Activated gamma-delta T cell treated with anti-CD3 and anti-CD28 coated beads, Interleukin-2, amount 50 U/mL, for 16 hours (primary cell): ENCODE results near the gene BCOR.

Source experiments
- DNase-seq: peaks from one replicate; pipeline ENCODE4 v3.0.0-alpha.2; 2020; ENCODE audit warnings: low read depth

The BCOR gene

DNA sequence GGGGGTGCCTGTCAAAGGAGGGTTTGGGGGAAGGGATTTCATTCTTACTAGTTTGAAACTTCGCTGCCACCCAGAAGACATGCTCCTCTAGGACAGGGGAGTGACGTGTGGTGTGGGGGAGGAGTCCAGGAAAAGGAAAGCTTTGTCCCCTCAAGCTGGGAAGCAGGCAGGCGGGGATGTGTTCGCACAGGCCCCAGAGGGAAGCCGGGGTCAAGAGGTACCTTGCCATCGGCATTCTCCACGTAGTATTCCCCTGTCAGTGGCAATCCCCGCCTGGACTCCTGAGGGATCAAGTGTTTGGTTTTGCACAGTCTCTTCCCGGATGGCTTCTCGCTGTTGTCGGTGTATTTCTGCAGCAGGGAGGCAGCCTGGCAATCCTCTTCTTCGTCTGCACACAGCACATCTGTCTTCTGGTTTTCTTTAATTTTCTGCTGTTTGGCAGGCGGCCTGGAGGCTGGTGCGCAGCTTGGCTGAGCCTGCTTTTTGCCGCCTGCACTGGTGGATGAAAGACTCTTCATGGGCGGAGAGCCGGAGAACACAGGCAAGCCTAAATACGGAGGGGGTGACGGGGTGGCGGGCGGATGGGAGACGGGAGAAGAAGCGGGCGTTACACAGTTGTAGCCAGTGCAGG, 35.1 kb downstream of the BCOR start:
- no peak for DNase-seq

DNA sequence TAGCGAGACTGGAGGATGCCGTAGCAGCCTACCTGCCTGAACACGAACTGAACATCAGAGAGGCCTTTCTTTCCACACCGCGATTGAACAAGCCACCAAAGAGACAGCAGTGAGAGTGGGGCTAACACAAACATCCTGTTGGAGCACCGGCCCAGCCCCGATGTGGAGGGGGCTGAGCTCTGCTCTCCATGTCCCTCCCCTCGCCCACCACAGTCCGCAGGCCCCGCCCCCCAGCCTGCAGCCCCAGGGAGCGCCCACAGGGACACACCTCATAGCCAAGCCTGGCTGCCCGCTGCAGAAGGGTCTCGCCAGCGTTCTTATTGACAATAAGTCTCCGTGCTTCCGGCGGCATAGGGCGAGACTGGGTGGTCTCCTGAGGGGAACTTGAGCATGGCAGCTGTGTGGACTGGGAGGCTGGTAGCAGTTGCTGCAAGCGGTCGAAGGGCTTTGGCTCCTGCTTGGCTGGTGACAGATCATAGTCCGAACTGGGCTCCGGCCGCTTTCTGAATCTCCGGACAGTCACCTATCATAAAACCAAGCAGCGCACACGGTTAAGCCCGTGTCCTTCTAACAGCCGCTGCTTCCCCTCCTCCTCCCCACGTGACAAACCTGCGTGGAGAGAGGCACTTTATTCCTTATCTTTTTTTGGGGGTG, 35.8 kb downstream of the BCOR start:
- no peak for DNase-seq

DNA sequence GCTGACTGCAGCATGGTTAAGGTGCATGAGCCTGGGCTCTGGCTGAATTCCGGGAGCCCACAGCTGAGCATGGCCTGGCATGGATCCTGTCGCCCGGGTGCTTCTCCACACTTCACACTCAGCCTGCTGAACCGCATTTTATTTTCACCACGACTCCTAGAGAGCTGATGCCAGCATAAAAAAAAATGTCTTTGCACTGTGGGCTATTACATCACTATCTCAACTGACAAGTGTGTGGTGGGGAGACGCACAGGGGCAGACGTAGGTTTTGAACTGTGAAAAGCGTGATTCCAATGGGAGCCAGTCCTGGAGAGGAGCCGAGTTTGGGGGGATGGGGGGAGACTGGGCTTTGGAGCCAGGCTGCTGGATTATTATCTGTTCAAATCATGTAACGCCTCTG, 36.8 kb downstream of the BCOR start:
- DNase-seq = no peak

DNA sequence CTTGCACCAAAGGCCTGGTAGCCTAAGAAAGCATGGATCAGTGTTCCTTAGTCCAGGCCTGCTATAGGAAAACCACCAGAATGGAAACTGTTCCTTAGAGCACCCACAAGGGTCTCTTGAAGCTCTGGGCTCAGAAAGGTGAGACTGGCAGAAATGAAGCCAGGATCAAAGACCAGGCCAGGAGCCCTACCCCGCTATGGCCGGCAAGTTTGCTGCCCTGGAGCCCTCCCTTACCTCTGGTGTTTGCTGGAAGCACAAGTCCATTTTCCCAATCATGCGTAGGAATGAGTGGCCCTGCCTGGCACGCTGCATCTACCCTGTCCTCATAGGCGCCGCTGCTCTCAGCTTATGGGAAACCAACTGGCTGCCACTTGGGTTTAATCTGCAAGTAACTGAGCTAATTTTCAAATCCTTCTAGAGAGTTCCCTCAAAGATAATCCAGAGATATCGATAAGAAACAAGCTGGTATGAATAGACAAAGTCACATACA, 37.4 kb downstream of the BCOR start:
- DNase-seq = no peak

DNA sequence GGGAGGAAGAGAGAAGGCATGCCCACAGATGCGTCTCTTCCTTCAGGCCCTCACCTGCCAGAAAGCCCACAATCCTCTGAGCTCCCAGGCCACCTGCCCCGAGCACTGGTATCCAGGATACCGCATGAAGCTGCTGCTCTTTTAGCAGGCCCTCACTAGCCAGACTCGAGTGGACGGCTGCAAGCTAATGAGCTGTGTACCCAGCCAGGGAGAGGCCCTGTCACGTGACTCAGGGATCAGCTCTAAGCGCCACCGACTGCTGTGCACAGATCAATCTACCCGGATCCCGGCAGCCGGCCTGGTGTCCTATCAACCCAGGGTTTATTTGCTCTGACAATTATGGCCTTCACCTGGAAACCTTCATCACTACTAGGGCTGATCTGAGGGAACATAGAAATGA, 39.0 kb downstream of the BCOR start:
- DNase-seq = no peak

DNA sequence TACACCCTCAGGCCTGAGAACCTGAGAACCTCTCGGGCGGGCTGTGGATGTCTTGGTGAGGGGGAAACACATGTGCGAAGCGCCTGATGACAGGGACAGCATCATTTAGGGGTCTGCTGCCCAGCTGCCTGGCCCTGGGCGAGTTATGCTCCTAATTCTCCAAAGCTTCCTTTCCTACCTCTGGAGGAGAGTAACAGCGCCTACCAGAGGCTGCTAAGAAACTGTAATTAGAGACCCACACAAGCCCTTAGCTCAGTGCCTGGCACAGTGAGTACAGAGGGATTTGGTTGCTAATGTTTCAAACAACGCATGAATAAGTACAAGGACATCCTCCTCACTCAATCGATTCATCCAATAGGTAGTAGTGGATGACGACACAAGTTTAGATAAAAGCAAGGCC, 40.4 kb downstream of the BCOR start:
- DNase-seq = no peak

DNA sequence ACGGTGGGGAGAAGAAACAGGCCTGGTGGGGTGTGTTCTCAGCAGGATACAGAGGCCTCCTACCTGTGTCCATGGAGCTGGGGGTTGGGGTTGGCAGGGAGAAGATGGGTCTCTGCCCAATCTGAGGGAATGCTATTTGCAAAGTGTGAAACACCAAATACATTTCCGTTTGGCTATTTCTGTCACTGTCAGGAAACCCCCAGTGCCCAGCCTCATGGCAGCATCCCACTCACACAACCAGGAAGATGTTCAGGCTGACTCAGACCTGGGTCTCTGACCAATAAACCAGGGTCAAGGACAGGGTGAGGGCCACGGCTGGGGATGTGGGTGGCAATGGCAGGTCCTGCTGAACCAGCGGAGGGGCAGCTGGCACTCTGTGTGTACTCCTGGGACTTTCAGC, 41.3 kb downstream of the BCOR start:
- no peak for DNase-seq

DNA sequence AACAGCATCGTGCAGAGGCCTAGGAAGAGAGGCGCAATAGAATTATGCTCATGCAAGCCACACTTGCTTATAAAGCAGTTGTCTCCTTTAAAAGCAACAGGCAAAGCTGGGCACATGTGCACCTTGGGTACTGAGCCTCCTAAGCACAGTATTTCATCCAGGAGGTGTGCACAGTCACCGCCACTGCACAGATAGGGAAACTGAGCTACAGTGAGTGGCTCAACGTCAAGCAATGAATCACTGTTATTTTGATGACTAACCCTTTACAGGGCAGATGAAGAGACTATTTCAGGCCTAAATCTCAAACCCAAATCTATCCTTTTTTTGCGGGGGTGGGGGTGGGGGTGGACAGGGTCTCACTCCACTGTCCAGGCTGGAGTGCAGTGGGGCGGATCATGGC, 42.3 kb downstream of the BCOR start:
- no peak for DNase-seq

DNA sequence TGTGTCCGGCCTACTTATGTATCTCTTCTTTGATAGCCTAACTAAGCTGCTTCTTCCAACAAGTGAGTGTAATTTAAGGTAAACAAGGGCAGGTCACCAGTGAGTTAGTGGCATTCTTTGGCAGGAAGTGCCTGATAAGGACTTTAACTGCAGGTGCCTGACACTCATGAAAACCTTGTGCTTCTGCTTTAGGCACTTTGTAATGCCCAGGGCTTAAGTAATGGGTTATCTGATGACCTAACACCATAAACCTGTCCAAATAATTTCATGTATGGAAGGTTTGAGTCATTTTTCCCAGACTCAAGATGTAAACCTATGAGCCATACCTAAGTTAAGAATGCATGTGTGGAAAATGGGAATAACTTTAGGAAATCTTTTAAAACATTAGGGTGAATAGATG, 43.0 kb downstream of the BCOR start:
- DNase-seq = no peak

DNA sequence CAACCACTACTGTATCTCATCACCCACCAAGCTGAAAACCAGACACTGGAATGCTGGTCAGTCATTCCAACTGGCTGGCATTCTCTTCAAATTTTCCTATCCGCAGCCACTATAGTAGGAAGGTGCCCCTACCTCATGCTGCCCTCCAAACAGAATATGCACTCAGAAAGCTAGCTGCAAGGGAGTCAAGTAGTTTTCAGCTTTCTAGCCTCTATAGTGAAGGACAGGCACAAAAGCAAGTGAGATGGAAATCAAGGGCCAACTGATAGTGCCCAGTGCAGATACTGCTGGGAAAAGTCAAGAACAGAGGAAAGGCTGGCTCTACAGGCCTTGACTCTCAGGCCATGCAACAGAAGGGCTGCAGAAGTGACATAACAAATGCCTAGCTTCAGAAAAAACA, 47.2 kb downstream of the BCOR start:
- no peak for DNase-seq

DNA sequence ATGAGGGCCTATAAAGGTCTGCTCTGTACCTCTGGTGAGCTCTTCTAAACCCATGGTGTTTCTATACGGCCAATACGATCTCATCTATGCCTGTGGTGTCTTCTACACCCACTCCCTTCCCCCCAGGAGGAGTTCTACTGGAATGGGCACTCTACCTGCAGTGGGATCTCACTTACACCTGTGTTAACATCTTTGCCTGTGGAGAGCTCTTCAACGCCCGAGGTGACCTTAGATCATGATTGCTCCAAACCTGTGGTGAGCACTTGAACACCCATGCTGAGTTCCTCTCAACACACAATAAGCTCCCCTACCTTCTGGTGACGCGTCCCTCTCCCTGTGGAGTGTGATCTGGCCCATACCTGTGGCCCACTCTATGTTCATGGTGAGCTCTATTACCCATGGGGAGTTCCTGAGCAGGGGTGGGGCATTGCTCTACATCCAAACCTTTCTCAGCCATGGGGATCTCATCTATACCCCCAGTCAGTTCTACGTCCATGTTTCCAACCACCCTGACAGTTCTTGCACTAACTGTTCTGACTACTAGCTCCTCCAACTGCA, 48.6 kb downstream of the BCOR start:
- DNase-seq = no peak

DNA sequence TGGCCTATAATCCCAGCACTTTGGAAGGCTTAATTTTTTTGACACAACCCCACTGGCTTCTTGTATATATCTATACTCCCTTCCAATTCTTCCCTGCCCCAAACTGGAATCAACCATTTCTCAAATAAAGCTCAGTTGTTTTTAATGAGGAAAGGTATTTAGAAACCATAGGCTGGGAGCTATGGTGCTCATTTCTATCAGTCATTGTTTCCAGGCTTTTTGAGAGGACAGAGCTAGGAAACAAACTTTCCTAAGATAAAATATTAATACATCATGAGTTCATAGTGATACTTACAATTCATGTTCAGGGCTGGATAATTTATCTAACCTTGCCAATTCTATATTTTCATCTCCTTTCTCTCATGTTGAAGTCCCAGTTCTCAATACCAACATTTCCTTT, 50.3 kb downstream of the BCOR start:
- DNase-seq = no peak

DNA sequence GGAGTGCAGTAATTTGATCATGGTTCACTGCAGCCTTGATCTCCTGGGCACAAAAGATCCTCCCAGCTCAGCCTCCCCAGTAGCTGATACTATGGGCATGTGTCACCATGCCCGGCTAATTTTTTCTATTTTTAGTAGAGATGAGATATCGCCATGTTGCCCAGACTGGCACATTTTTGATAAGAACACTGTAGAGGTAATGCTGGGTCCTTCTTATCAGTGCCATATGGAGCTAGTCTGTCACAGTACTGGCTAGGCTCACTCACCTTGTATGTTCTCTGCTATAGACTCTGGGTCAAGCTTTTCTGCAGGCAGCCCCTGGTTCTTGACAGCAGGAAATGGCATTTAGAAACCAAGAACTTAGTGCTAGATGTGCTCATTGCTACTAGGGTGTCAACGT, 53.9 kb downstream of the BCOR start:
- no peak for DNase-seq

DNA sequence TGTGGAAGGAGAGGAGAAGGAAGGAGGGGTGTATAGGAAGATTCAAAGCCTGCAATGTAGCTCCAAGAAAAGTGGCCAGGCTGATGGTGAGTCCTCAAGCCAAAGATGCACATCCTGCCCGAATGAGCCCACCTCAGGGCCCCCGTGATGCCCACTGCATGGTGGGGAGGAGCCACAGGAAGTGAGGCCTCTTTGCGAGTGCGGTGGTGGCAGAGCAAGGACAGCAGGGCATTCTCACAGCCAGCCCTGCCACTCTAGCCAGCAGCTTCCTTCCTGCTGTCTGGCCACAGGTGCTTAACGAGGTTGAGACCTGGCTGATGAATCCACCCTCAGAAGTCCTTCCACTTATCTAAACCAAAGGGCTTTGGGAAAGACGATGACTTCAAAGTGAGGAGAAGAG, 55.8 kb downstream of the BCOR start:
- no peak for DNase-seq

DNA sequence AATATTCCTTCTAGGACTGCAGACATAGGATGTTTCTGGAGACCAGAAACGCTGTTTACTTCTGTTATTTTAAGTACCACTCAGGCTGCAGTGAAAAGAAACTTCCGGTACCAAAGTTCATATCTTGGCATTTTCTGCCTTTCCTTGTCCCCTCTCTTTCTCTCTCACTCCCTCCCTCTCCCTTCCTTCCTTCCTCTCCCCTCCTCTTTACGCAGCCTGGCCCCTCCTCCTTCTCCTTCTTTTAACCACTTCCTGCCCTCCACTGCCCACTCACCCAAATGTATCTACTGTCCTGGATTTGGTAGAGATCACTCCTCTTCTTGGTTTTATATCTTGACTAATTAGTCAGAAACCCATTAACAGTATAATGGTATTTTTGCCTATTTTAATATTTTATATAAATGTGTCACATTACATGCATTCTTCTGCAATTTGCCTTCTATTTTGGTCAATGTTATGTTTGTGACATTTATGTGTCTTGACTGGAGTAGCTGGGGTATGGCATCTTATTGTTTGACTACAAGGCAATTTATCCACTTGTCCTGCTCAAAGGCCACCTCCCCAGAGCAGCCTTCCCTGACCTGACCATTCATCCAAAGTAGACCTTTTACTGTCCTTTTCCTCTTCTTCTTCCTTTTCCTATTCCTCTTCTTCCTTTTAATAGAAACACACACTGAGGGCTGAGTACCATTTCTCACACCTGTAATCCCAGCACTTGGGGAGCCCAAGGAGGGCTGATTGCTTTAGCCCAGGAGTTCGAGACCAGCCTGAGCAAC, 56.9 kb downstream of the BCOR start:
- no peak for DNase-seq

DNA sequence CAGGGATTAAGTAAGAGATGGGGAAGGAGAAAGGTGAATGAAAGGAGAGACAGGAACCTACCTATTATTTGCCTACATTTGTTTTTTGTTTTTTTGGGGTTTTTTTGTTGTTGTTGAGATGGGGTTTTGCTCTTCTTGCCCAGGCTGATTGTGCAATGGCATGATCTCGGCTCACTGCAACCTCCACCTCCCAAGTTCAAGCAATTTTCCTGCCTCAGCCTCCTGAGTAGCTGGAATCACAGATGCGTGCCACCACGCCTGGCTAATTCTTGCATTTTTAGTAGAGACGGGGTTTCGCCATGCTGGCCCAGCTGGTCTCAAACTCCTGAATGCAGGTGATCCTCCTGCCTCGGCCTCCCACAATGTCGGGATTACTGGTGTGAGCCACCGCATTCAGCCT, 57.9 kb downstream of the BCOR start:
- DNase-seq = no peak

DNA sequence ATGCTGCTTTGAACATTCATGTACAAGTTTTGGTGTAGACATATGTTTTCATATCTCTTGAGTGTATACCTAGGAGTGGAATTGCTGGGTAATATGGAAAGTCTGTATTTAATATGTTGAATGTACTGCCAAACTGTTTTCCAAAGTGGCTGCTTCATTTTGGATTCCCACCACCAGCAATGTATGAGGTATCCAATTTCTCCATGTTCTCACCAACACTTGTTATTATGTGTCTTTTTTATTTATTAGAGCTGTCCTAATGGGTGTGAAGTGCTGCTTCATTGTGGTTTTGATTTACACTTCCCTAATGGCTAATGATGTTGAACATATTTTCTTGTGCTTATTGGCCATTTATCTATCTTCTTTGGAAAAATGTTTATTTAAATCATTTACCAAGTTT, 60.4 kb downstream of the BCOR start:
- DNase-seq = no peak

DNA sequence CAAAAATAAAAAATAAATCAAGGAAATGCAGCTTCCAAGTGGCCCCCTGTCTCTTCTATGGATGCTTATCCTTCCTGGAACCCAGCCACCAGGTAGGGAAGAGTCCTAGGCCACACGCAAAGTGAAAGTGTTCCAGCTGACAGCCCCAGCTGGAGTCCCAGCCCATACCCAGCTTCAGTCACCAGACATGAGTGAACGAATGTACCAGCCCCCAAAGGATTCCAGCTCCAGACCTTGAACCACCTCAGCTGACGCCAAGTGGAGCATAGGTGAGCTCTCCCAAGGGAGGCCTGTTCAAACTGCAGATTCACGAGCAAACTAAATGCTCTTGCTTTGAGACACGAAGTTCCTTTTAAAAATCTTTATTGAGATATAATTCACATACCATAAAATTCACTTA, 62.0 kb downstream of the BCOR start:
- no peak for DNase-seq

DNA sequence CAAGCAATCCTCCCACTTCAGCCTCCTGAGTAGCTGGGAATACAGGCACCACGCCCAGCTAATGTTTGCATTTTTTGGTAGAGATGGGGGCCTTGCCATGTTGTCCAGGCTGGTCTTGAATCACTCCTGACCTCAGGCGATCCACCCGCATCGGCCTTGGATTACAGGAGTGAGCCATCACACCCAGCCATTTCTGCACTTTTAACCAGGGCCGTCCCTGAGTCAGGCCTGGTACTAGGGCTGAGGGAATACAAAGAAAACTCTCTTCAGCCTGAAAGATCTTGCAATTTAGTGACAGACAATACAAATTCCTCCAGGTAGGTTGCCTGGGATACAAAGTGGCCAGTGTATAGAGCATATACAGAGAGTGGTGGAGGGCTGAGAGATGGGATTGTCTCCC, 65.8 kb downstream of the BCOR start:
- no peak for DNase-seq

DNA sequence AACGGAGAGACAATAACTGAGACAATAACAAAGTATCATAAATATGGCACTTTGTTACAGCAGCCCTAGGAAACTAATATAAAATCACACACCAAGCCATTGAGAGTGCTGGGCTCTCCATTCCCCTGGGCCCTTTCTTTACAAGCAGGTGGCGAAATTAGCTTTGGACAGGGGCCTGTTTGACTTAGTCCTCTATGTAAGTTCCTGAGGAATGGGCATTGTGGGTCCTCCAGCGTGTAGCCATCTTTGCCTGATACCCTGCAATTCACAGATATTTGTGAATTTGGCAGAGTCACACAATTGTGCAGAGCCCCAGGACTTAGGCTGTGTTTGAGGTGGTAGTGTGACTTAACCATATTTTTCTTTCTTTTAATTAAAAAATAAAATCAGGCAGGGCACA, 67.6 kb downstream of the BCOR start:
- DNase-seq = no peak

DNA sequence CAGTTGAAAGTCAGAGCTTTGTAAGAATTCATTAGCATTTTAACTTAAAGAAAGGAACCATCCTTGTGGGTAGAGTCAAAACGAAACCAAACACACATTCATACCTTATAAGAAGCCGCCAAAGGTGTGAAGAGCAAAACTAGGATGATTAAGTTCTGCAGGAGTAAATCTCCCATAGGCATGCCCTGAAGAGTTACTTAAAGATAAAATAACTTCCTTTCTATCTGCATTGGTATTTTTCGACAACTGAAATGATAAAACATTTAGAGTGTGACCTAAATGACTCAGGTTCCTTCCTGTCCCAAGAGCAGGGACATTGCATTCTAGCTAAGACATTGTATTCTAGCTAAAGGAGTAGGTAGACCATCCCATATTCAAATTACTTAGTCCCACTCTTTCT, 75.3 kb downstream of the BCOR start:
- DNase-seq = no peak

DNA sequence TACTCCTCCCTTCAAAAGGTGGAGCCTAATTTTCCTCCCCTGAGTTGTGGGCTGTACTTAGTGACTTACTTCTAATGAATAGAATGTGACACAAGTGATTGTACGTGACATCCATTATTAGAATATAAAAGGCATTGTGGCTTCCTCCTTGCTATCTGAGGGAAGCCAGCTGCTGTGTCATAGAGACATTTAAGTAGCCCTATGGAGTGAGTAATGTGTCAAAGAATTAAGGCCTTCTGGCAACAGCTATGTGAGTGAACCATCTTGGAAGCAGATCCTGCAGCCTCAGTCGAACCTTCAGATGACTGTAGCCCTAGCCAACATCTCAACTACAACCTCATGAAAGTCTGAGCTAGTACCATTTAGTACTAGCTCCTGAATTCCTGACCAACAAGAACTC, 76.1 kb downstream of the BCOR start:
- no peak for DNase-seq

DNA sequence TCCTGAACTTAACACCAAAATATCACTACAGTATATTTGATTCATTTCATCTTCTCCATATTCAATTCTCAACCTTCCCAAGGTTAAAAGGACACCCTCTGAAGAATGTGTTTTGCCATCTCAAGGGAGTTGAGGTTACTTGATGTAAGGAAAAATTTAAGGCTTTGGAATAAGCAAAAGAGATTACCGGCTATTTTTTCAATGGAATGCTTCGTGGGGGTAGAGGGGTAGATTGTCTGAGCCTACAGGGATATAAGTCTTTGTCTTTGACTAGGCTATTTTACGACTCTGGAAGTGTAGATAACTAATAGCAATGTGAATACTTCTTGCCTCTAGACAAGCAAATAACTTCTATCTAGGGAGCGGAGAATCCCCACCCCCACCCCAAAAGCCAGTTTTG, 78.2 kb downstream of the BCOR start:
- DNase-seq = no peak
